NCI-H446 treated with DMSO at 0.1 percent for 48 hours (cell line): Measurements from ENCODE around the gene RIT2.

Experiments
- DNase-seq: peaks from one replicate; lab custom pipeline; 2025; lab: John Stamatoyannopoulos, UW

RIT2 gene

DNA sequence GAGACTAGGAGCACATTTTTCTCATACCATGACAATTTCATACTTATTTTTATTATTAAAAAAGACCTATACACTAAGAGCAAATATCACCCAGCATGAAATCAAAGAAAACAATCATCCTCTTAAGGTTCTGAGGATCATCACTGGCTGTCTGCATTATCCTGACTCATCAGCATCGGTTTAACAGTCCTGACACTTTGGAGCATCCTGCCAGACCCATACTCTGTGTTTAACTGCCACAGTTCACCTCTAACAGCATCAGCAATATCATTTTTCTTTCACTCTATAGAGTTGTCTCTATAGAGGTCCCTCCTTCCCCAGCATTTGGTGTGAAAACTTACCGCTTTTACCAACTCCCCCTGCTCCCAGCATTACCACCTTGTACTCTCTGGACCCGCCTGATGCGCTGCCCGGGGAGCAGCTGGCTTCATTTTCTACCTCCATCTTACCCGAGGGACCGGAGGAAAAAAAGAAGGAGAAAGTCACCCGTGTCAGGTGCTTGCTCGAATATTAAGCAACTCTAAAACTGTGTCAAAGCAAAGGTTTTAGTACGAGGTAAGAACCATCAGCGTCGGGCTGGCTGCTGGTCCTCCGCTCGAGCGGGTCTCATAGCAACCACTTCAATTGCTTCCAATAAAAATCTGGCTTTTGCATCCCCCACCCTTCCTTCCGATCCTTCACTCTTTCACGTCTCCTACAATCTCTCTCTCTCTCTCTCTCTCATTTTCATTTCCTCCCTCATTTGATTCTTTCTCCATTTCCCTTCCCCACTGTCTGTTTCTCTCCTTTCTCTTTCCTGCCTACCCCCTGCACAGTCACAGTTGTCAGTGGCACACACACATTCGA, at the start of gene RIT2:
Gene RIT2 (minus strand): TSS at position 610 of the 846 bp plus-strand sequence.
- no peak for DNase-seq

DNA sequence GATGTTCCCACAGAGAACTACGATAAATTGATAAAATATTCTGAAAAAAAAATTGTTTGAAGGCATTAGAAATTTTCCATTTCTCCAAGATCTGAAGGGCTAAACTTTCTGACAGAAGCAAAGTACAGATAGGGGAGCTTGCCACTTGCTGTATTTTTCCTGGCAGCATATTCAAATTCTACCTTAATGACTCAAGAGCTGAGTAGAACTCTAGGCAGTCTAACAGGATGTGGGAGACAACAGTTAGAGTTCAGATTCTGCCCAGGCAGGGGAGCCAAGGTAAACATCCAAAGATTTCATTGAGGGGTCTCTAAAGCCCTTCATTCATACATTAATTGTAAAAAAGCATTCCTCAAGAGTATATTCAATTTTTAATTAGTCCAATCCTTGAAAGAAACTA, 46.0 kb upstream of the RIT2 start:
- no peak for DNase-seq

DNA sequence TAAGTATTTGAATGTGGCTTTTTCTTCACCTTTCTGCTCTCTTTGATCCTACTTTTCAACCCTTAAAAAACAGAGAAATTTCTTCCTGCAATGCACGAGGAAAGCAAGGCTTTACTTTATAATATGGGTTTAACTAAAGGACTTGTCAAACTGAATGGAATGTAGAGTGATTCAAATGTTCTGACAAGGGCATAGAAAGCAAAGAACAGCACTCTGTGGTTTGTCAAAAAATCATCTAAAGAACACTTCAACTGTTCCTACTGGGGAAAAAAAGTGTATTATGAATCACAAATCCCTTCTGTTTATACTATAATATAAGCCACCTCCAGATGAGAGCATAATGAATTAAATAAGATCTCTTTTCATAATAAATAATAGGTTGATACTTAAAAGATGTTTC, 45.0 kb upstream of the RIT2 start:
- no peak for DNase-seq

DNA sequence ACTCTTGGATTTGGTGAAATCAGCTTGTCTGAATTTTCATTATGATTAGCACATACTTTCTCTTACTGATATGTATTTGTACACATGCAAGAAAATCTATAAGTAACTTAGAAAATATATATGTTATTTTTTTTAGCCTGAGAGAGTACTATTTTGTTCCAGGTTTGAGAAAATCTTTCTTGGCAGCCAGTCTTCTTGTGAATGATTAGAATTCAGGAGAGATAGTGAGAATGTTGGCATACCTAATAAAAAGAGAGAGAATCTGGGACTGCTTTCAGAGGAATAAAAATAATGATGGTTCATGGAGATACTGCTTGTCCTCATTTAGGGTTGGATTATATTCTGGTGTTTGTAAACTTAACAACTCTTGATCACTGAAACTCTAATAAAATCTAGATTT, 44.4 kb upstream of the RIT2 start:
- DNase-seq = no peak

DNA sequence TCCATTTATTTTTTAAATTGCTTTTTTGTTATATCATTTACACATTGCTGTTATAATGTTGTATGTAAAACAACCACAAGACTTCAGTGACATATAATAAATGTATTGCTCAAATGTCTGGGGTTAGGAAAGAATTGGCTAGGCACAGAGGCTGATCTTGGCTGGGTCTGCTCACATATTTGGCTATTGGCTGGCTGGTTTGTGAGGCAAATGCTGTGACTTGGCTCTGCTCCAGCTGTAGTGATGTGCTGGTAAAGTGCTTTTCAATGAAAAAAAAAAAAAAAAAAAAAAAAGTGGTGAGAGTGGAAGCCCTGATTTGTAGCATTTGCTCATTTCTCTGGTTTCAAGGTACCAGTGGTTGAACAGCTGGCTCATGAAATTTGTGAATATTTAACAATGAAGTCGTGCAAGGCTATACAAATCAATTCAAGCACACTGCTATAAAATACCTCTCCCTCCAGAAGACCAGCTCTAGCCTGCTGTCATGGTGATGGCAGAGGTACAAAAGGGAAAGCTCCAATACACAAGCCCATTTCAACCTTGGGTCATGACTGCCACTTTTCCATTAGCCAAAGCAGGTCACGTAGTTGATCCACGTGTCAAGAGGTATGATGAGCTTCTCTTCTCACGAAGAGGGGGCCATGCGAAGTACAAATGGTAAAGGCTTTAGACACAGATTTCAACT, 43.7 kb upstream of the RIT2 start:
- peak; percentile 76 for DNase-seq

DNA sequence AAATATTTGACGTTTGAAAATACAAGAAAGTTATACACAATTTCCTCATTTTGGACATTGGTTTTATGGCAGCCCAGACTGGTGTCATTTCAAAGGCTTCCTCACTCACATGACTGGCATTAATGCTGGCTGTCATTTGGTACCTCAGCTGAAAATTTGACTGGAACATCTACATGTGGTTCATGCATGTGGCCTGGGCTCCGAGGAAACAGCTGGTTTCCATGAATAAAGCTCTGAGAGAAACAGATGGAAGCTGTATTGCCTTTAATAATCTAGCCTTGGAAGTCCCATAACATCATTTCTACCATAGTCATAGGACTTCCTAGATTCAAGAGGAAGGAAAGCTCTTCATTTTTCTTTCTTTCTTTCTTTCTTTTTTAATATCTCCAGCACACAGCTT, 42.9 kb upstream of the RIT2 start:
- DNase-seq = no peak

DNA sequence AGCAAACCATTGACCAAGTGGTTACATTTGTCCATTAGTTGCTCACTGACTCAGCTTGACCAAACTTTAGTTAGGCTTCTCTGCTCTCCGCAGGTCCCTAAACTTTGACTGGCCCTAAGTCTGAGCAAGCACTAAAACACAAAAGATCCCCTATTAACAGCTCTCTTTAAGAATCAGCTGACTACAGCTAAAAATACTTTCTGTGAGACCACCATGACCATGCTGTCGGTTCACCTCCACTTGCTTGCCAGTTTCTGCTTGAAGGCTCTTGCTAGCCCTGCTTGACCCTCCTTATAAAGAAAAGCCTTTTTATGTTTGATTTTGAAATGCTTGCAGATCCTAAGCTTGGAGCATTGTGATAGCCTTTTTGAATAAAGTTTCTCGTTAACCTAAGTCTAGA, 40.4 kb upstream of the RIT2 start:
- no peak for DNase-seq

DNA sequence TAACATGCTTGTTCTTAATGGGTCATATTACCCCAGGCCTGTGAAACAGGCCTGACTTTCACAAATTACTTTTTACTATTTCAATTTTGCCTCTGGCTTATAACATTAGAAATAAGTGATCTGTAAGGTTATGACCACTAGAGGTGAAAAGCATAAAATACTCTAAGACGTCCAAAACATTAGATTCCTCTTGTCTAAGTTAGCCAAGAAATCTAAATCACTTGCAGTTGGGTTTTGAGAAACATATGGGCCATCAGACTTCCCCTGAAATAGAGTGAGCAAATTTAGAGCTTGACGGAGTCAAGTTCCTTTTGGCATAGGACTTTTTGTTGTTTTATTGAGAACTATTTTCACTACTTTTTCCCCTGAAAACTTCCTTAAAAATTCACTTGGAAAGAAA, 32.7 kb upstream of the RIT2 start:
- no peak for DNase-seq

DNA sequence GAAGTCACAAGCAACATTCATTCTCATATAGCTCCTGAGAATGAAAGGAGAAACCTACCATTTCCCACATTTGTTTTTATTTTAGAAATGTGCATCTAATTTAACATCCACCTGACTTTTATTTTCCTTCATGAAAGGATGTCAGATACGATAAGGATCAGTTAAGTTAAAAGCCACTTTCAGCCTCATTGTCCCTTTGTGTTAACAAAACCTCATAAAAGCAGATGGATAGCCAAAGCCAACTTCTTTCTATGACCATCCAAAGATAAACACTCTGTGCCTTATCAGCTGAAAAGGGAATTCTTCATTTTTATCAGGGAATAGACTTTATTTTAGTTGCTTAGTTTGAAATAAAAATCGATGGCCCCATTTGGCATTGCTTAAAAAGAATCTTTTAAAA, 25.7 kb upstream of the RIT2 start:
- no peak for DNase-seq

DNA sequence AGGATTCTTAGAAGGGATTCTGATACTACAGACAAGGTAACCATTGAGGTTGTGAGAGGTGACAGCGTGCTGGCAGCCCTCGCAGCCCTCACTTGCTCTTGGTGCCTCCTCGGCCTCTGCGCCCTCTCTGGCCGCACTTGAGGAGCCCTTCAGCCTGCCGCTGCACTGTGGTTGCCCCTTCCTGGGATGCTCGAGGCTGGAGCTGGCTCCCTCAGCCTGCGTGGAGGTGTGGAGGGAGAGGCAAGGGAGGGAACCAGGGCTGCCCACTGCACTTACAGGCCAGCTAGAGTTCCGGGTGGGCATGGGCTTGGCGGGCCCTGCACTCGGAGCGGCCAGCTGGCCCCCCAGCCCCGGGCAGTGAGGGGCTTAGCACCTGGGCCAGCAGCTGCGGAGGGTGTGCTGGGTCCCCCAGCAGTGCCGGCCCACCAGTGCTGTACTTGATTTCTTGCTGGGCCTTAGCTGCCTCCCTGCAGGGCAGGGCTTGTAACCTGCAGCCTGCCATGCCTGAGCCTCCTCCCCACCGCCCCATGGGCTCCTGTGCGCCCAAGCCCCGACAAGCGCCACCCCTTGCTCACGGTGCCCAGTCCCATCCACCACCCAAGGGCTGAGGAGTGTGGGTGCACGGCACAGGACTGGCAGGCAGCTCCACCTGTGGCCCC, 23.9 kb upstream of the RIT2 start:
- DNase-seq = no peak

DNA sequence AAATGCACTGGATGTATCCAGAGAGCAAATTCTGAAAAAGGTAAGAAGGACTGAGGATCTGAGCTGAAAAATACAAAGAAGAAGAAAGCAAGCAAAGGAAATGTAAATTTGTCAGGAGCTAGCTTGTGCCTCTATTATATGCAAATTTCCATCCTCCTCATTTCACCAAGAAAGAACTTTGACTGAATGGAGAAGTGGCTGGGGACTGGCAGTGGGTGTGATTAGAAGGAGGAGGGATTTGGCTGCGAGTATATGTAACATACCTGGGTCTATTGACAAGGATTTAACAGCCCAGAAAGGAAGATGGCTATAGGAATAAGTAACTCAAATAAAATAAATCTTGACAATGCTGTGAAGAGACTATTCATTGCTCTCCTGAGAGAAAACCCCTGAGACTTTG, 19.4 kb upstream of the RIT2 start:
- DNase-seq = no peak

DNA sequence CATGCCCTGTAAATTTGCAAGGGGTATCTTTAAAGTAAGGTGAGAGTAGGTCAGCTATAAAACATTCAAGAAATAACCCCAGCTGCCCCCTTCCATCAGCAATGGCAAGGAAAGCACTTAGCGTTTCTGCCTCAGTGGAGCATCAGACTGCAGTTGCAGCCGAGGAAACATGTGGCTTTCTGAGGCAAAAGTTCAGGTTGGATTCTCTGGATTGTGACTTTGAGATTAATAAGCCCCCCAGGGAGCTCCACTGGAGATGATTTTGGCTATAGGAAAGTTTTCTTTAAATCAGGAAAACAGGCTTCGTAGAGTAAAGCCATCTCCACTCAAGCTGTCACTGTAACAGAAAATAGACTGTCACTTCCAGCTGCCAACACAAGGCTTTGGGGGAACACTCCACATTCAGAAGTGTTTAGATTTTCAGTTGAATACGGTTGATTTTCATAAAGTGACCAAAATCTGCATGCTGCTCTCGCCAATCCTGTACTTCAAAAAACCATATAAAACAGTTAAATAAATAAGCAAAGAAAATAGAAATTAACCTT, 15.3 kb upstream of the RIT2 start:
- no peak for DNase-seq

DNA sequence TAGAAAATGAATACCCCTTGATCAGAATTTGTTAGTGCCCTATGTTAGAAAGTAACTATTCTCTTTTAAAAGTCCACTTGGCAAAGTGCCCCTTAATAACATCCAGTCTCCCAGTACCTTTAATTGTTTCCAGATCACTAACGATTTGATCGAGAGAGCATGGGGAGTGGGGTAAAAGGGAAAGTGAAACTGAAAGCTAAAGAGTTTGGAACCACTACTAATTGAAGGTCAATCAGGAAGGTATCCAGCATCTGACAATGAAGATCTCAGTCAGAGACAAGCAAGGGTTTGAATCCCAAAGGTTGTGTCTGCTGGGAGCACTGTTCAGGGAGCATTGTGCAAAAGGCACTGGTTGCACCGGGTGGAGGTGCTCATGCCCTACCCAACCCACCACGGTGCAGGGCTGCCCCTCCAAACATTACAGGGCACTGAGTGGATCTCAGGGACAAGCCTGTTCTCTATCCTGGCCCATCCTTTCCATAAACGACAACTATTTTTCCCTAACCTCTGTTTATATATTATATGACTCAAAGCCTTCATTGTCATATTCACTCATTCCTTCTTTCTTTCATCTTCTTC, 14.6 kb upstream of the RIT2 start:
- no peak for DNase-seq

DNA sequence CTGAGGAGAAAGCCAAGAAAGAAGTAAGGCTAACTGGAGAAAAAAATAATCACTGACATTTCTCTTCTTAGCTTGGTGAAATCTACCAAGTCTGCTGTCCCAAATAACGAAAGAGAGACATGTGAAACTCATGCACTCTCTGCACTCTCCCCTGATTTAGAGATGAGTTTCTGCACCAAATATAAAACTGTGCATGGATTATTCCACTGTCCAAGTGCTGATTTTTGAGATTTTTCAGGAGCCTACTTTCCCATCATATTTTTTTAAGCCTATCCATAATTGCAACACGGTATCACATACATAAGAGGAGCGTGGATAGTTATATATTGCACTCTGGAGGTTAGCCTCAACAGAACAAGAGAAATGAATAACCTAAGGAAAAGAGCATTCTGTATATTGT, 10.0 kb upstream of the RIT2 start:
- DNase-seq = no peak

DNA sequence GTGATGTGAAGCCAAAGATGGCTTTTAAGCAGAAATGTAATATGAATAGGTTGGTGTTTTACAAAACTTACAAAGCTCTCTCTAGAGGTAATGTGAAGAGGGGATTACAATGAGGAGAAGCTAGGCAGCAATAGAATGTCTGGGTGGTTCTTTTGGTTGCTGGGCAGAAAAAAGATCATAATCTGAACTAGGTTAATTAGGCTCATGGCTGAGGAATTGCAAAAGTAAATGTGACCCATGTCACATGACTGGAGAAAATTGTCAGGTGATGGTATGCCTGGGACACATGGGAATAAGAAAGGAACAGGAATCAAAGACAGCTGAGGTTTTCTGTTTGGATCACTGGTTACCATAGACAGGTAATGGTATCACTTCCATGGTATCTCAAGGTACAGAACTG, 7.5 kb upstream of the RIT2 start:
- DNase-seq = no peak

DNA sequence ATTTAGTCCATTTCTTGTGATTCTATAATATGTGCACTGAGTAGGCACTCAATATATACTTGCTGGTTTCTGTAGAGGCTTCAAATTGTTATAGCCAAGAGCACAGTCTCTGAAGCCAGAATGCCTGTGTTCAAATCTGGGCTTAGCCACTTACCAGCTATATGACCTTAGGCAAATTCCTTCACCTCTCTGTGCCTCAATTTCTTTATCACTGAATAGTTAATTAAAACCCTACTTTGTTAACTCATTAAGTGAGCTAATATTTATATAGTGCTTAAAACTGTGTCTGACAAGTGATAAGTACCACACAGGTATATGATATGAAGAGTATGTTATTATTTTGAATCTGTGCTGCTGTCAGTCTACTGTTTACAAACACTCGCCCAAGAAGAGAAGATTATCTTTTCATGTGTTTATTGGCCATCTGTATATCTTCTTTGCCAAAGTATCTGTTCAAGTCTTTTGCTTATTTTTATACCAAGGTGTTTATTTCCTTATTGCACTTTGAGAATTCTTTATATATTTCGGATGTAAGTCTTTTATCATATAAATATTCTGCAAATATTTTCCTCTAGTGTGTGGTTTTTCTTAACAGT, 1.3 kb upstream of the RIT2 start:
- DNase-seq = no peak

DNA sequence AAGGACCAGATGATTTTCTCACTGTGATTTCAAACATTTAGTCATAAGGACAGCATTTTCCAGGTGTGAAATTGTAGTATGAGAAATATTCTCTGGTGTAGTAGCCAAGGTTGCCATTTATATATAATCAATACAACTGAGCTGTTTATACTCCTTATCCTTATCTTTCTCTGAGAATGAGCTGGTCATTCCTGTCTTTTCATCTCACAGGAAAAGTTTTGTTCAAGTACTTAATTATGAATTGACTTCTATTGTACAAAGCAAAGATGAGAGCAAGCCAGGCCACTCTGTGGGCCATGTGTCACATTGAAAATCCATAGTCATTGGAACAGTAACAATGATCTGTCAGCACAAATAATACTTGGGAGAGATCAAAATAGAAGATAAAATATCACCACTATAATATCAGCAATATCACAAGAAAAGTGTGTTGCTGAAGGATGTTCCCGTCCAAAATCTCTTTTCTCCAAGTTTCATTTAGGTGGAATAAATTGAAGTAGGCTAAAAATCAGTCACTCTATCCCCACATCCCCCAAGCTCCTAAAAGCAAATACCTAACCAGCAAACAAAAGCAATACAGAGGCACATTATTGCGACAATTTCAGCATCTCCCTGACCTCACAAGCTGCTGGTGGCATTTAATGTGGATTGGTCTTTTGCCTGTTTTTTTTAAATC, 2.1 kb downstream of the RIT2 start:
- DNase-seq = no peak

DNA sequence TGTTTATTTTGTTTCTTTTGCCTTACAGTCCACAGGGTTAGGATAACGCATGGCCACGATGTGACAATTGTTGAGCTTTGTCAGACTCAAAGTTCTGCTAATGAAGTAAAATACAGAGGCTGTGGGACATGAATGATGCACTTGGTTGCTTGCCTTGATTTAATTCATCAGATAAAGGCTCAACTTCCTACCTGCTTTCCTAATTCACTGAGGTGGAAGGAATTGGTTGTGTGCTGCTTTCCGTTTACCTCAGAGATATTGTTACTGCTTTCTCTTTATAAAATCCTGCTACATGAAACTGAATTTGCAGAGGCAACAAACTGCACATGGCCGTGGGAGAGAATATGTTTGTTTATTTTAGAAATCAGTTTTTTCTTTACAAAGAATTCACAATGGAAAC, 6.6 kb downstream of the RIT2 start:
- no peak for DNase-seq

DNA sequence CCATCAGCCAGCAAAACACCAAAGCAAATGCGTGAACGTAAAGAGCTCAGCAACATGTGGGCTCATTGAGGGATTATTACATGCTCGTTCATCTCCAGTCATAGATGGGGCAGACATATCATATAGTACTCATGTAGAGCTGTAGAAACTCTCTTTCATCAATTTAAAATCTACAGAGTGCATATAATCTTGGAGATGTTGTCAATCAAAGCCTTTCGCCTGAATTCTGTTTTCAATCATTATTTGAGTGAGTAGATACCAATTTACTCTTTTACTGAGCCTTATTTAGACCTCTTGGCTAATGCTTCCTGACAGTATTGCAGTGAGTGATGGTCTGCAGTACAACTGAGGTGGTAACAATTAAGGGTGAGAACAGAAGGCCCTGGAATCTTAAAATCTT, 7.0 kb downstream of the RIT2 start:
- DNase-seq = no peak

DNA sequence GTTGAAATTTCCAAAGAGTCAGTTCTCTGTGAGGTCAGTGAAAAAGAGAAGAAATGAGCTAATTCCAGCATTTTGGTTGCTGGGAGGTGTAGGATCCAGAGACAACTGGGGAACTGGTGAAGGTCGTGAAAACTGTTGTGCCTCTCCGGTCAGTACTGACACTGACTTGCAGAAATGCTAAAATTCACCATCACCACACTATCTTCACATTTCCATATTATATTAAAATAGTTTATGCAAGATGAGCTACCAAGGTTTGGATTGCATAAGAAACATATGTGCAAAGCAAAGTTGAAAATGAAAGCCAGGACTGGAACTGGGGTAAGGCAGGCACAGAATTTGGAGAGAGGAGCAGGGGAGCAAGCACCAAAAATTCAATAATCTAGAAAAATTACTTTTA, 21.8 kb downstream of the RIT2 start:
- no peak for DNase-seq

DNA sequence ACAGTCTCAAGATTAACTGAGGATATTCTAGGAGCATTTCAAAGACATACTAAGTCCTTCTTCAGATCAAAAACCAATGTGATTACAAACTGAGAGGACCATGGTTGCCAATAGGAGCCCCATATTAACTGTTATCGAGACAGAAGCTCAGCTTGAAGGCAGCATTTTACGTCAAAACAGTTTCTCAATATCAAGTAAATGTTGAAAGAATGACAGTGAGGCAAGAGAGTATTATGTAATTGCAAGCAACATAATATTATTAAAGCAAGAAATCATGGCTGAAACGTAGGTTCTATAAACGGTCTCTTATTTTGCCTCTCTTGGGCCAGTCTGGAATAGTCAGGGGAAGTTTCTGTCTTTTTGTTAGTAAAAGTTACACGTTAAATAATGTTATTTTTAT, 22.9 kb downstream of the RIT2 start:
- no peak for DNase-seq

DNA sequence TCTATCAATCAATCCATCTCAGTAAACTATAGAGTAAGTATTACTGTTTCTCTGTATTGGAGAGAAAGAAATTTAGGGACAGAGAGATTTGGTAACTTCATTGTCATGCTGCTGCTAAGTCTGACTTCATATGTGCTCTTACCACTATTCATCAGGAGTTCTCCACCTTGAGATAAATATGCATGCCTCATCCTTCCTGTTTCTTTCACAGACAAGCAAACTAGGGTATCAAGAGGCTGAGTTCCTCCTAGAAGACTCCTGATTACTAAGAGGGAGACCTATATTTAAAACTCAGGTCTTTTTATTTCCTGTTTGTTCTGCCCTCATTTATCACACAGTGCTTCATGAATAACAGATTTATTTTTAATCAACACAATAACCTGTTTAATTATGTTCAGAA, 34.1 kb downstream of the RIT2 start:
- no peak for DNase-seq
